Measurements from ENCODE around the gene DAAM2. TPM values are rescaled to one million over a fixed set of nuclear protein-coding genes. Genes with fewer than 3 reads are reported as not detected.
A peak's percentile ranks its signal among the peaks of the same experiment; 100 is the strongest.

The DAAM2 gene
- total and polyA plus RNA-seq, 12 donors, result 6.0 to 25.9 (median 12.2) TPM

GRCh38 chr6:39777218-39777617 is 15.0 kb upstream of the DAAM2 start:
- intact Hi-C loops (cut with DNase I), result no loop called here
- H3K4me1 ChIP-seq, result peaks cover 0 to 12% (median 6%) of the 10 kb centered on the region in 9 donors
- peak overlapping the region in 3 of 10 donors; percentile 23 to 56 (median 33) for H3K27ac ChIP-seq
- H3K36me3 ChIP-seq, result no peaks in the 10 kb centered on the region
- no peaks in the 10 kb centered on the region for H3K27me3 ChIP-seq
- no peaks in the 10 kb centered on the region for H3K9me3 ChIP-seq
- ATAC-seq (peak in 6 of 8 donors; percentile 11 to 39 (median 25)), DNase-seq (no peak)
- 58 to 66% methylated on average over 10 of the region's 10 CpGs for WGBS, 2 donors
- TF ChIP-seq, protein P1, sequence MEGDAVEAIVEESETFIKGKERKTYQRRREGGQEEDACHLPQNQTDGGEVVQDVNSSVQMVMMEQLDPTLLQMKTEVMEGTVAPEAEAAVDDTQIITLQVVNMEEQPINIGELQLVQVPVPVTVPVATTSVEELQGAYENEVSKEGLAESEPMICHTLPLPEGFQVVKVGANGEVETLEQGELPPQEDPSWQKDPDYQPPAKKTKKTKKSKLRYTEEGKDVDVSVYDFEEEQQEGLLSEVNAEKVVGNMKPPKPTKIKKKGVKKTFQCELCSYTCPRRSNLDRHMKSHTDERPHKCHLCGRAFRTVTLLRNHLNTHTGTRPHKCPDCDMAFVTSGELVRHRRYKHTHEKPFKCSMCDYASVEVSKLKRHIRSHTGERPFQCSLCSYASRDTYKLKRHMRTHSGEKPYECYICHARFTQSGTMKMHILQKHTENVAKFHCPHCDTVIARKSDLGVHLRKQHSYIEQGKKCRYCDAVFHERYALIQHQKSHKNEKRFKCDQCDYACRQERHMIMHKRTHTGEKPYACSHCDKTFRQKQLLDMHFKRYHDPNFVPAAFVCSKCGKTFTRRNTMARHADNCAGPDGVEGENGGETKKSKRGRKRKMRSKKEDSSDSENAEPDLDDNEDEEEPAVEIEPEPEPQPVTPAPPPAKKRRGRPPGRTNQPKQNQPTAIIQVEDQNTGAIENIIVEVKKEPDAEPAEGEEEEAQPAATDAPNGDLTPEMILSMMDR (IDR thresholded peaks at IDR 0.05), result no peak
- H3K4me3 ChIP-seq, result no peak overlapping the region

GRCh38 chr6:39777661-39778060 is 14.5 kb upstream of the DAAM2 start:
- Histone ChIP-seq H3K9me3 (no peaks in the 10 kb centered on the region), H3K4me1 (peaks cover 0 to 12% (median 6%) of the 10 kb centered on the region in 9 donors), H3K27ac (peak overlapping the region in 3 of 10 donors; percentile 26 to 56 (median 33)), H3K36me3 (no peaks in the 10 kb centered on the region), H3K27me3 (no peaks in the 10 kb centered on the region), H3K4me3 (no peak overlapping the region)
- DNase-seq (peak in 1 of 2 donors; percentile 39), ATAC-seq (peak in 7 of 8 donors; percentile 37 to 84 (median 68))
- intact Hi-C loops (cut with DNase I), result no loop called here
- WGBS, 2 donors, result 65 to 71% methylated on average over 4 of the region's 4 CpGs
- TF ChIP-seq, protein P1 (IDR thresholded peaks at IDR 0.05), result no peak

- no peak overlapping the region for H3K4me3 ChIP-seq
- intact Hi-C loops (cut with DNase I), result no loop called here
- H3K9me3 ChIP-seq, result peaks cover 0 to 10% (median 0%) of the 10 kb centered on the region in 11 donors
- TF ChIP-seq, protein P1 (IDR thresholded peaks at IDR 0.05), result no peak
- ATAC-seq (no peak), DNase-seq (no peak)
- no peaks in the 10 kb centered on the region for H3K27me3 ChIP-seq
- H3K36me3 ChIP-seq, result no peaks in the 10 kb centered on the region
- 85 to 89% methylated on average over 2 of the region's 2 CpGs for WGBS, 2 donors
- H3K4me1 ChIP-seq, result peaks cover 0 to 12% (median 6%) of the 10 kb centered on the region in 9 donors
- H3K27ac ChIP-seq, result no peak overlapping the region
These were observed 13.5 kb upstream of the DAAM2 start for GRCh38 chr6:39778581-39779255.

DNA sequence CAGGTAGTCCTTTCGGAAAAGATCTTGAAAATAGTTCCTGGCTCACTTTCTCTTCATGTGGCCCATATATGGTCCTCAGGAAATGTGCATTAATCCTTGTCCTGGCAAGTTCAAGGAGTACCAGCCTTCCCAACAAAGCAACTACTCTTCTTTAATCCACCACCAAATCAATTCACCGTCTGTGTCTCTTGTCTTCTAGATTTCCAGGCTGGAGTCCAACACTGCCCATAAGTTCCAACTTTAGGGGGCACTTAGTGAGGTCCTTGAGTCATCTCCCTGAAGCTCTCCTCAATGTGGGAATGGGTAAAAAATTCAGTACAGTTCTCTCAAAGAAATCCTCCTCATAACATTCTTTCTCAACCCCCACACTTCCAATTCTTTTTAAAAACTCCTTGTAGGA is 6.9 kb upstream of the DAAM2 start:
- no peak for ATAC-seq
- peaks cover 0 to 12% (median 0%) of the 10 kb centered on the region in 11 donors for H3K9me3 ChIP-seq
- 79 to 92% methylated on average over 2 of the region's 2 CpGs for WGBS, 2 donors

More for the DNA sequence above, 6.9 kb upstream of the DAAM2 start:
- no peak overlapping the region for H3K27ac ChIP-seq
- no peak overlapping the region for H3K4me3 ChIP-seq
- no peaks in the 10 kb centered on the region for H3K36me3 ChIP-seq
- no peak for DNase-seq
- H3K27me3 ChIP-seq, result no peaks in the 10 kb centered on the region
- intact Hi-C loops (cut with DNase I), result loop anchor here in 1 of 10 donors (5.0 kb wide), 1 partner anchor 58 kb away; the partner anchor contains the start of gene KIF6
- no peaks in the 10 kb centered on the region for H3K4me1 ChIP-seq
- TF ChIP-seq, protein P1 (IDR thresholded peaks at IDR 0.05), result no peak
